SK-N-SH (cell line): Measurements from ENCODE around the gene ASXL3.

Experiments
- CTCF ChIP-seq: fragments of 200-600 bp; sonication (generic); IDR thresholded peaks from 2 replicates; pipeline ENCODE4 v1.6.1; 2017; ENCODE audit warnings: antibody characterized with exemption, mild to moderate bottlenecking, moderate library complexity
- EP300 ChIP-seq, 2 experiments: IDR thresholded peaks; 2 replicates each; pipeline versions ENCODE4 v1.4.0 to v1.6.1; 2012; ENCODE audit warnings: borderline replicate concordance in 1 of 2, low read depth in 1 of 2, low read length in 1 of 2
- MXI1 ChIP-seq: IDR thresholded peaks from 2 replicates; pipeline ENCODE4 v1.6.1; 2012; ENCODE audit warnings: mild to moderate bottlenecking, low read depth, low read length, improper control_type of control experiment
- POLR2AphosphoS5 ChIP-seq: IDR thresholded peaks from 2 replicates; pipeline ENCODE4 v1.6.1; 2012; ENCODE audit warnings: low read depth, low read length
- RAD21 ChIP-seq: IDR thresholded peaks from 2 replicates; pipeline ENCODE4 v1.6.1; 2012; ENCODE audit warnings: mild to moderate bottlenecking, low read length
- RXRA ChIP-seq: IDR thresholded peaks from 2 replicates; pipeline ENCODE4 v1.4.0; 2012; ENCODE audit warnings: low read depth, mild to moderate bottlenecking, borderline replicate concordance
- SIN3A ChIP-seq: IDR thresholded peaks from 2 replicates; pipeline ENCODE4 v1.6.1; 2012; ENCODE audit warnings: low read depth, mild to moderate bottlenecking, low read length, moderate library complexity, borderline replicate concordance
- TAF1 ChIP-seq: IDR thresholded peaks from 2 replicates; pipeline ENCODE4 v1.6.1; 2012; ENCODE audit warnings: low read depth, mild to moderate bottlenecking, low read length, moderate library complexity, borderline replicate concordance
- TEAD4 ChIP-seq: IDR thresholded peaks from 2 replicates; pipeline ENCODE4 v1.4.0; 2012; ENCODE audit warnings: mild to moderate bottlenecking, borderline replicate concordance; ENCODE audit not compliant: insufficient read depth
- YY1 ChIP-seq: IDR thresholded peaks from 2 replicates; pipeline ENCODE4 v1.4.0; 2012; ENCODE audit warnings: low read depth, mild to moderate bottlenecking
- ZBTB33 ChIP-seq: IDR thresholded peaks from 2 replicates; pipeline ENCODE4 v1.4.0; 2012; ENCODE audit warnings: low read depth, borderline replicate concordance

GRCh38 chr18:33656889-33657448, 79.0 kb downstream of the ASXL3 start:
- no peak for TF ChIP-seq CTCF
- TF ChIP-seq TEAD4, result no peak
- no peak for TF ChIP-seq MXI1
- TF ChIP-seq RAD21, result no peak
- TF ChIP-seq YY1, result no peak
- no peak for TF ChIP-seq ZBTB33
- no peak for TF ChIP-seq EP300 (IDR thresholded peaks at IDR 0.05; ENCODE audit: borderline replicate concordance in 1 of 2, low read depth in 1 of 2, low read length in 1 of 2)
- TF ChIP-seq TAF1, result no peak
- TF ChIP-seq SIN3A, result no peak
- no peak for TF ChIP-seq RXRA
- TF ChIP-seq POLR2AphosphoS5, result no peak
